ENCODE data around the gene RAD50.

The RAD50 gene

GRCh38 chr5:132692632-132692967, 135.8 kb downstream of the RAD50 start:
- no peak overlapping the region for H3K4me3 ChIP-seq (ENCODE audit: low read length)
- DNase-seq (ENCODE audit: low read depth), result no peak
- TF ChIP-seq, protein P1, sequence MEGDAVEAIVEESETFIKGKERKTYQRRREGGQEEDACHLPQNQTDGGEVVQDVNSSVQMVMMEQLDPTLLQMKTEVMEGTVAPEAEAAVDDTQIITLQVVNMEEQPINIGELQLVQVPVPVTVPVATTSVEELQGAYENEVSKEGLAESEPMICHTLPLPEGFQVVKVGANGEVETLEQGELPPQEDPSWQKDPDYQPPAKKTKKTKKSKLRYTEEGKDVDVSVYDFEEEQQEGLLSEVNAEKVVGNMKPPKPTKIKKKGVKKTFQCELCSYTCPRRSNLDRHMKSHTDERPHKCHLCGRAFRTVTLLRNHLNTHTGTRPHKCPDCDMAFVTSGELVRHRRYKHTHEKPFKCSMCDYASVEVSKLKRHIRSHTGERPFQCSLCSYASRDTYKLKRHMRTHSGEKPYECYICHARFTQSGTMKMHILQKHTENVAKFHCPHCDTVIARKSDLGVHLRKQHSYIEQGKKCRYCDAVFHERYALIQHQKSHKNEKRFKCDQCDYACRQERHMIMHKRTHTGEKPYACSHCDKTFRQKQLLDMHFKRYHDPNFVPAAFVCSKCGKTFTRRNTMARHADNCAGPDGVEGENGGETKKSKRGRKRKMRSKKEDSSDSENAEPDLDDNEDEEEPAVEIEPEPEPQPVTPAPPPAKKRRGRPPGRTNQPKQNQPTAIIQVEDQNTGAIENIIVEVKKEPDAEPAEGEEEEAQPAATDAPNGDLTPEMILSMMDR (IDR thresholded peaks at IDR 0.05; ENCODE audit: insufficient read depth, low read depth, low read length, missing control alignments), result no peak

Measured in epithelial cell of esophagus (primary cell).